Fibroblast of pulmonary artery (primary cell): ENCODE results near the gene ASCL5.

Experiments
- DNase-seq: peaks from one replicate; pipeline ENCODE4 v3.0.0-alpha.2; 2010; ENCODE audit warnings: low read depth
- H3K4me3 ChIP-seq: replicated peaks from 2 replicates; pipeline ENCODE4 v1.5.1; 2011; ENCODE audit warnings: low read depth, mild to moderate bottlenecking, control low read depth, low read length, moderate library complexity
- CTCF ChIP-seq: IDR thresholded peaks from 2 replicates; pipeline ENCODE4 v1.5.1; 2011; ENCODE audit warnings: mild to moderate bottlenecking, control low read depth, low read length, inconsistent platforms; ENCODE audit errors: missing control alignments

The ASCL5 gene

GRCh38 chr1:201077736-201078135, 49.2 kb downstream of the ASCL5 start:
- no peak for TF ChIP-seq CTCF
- H3K4me3 ChIP-seq: no peak overlapping the region
- no peak for DNase-seq

- H3K4me3 ChIP-seq: no peak overlapping the region
- no peak for TF ChIP-seq CTCF
- DNase-seq: no peak
Observed at GRCh38 chr1:201077116-201077515, 49.9 kb downstream of the ASCL5 start.

- TF ChIP-seq CTCF: no peak
- DNase-seq: no peak
- H3K4me3 ChIP-seq: no peak overlapping the region
Observed at GRCh38 chr1:201076092-201076491, 50.9 kb downstream of the ASCL5 start.

GRCh38 chr1:201074018-201074417, 53.0 kb downstream of the ASCL5 start:
- DNase-seq: no peak
- H3K4me3 ChIP-seq: no peak overlapping the region
- no peak for TF ChIP-seq CTCF

GRCh38 chr1:201072922-201073321, 54.1 kb downstream of the ASCL5 start:
- DNase-seq: no peak
- no peak overlapping the region for H3K4me3 ChIP-seq
- no peak for TF ChIP-seq CTCF

- TF ChIP-seq CTCF: no peak
- H3K4me3 ChIP-seq: no peak overlapping the region
- no peak for DNase-seq
Observed at GRCh38 chr1:201072149-201072548, 54.8 kb downstream of the ASCL5 start.

GRCh38 chr1:201069636-201070035, 57.3 kb downstream of the ASCL5 start:
- DNase-seq: no peak
- TF ChIP-seq CTCF: no peak
- H3K4me3 ChIP-seq: no peak overlapping the region
